Testis (tissue), 3 donors: ENCODE data around the gene PSMC3IP. TPM values are rescaled to one million over a fixed set of nuclear protein-coding genes. Genes with fewer than 3 reads are reported as not detected.
"Not testable (repeated sequence)": the region's sequence is repeated elsewhere in the genome, so short reads cannot be mapped to it uniquely, and the experiment has no call there.

ENCODE experiments used
- DNase-seq: peaks from one replicate; pipeline ENCODE4 v3.0.0-alpha.2; 2019
- H3K27ac ChIP-seq, 2 donors: fragments of 200-600 bp; sonication (generic); one replicate each; pipeline ENCODE4 v1.5.1; 2019
- H3K27me3 ChIP-seq: fragments of 200-600 bp; sonication (generic); one replicate; pipeline ENCODE4 v1.5.1; 2019
- H3K36me3 ChIP-seq: fragments of 200-600 bp; sonication (generic); one replicate; pipeline ENCODE4 v1.5.1; 2017; ENCODE audit warnings: low read depth; ENCODE audit errors: missing control alignments
- H3K4me1 ChIP-seq: fragments of 200-600 bp; sonication (generic); one replicate; pipeline ENCODE4 v1.5.1; 2019
- H3K4me3 ChIP-seq, 2 donors: fragments of 200-600 bp; sonication (generic); one replicate each; pipeline ENCODE4 v1.5.1; 2017 to 2019
- H3K9me3 ChIP-seq: fragments of 200-600 bp; sonication (generic); one replicate; pipeline ENCODE4 v1.5.1; 2017
- POLR2A ChIP-seq: fragments of 450-650 bp; IDR thresholded peaks from one replicate; pipeline ENCODE4 v1.6.1; 2017; ENCODE audit warnings: antibody characterized with exemption, mild to moderate bottlenecking, moderate library complexity
- WGBS, 2 donors: methylation state at CpG; one replicate each; pipeline ENCODE4 v1.1.5; 2018; 5-methylcytosine and 5-hydroxymethylcytosine counted together
- intact Hi-C: fragments of 100-400 bp; cut with DNase I; formaldehyde crosslinking; loops from one replicate; pipeline ENCODE4 v1.15.1; 2023; ENCODE audit warnings: low total_unique reads
- polyA plus RNA-seq: library from polyadenylated mRNA; stranded (reverse); fragments of 350-450 nt; fragmentation: Illumina TruSeq; extraction: RNeasy Lipid Tissue Mini Kit (QIAGEN cat#74804); gene quantifications from one replicate; pipeline ENCODE4 v1.2.3, GENCODE V29; 2014; ENCODE audit warnings: low read depth, low replicate concordance; ENCODE audit not compliant: insufficient read depth
- total RNA-seq, 2 donors: library from RNA; depleted of rRNA; stranded (reverse); fragments of >200 nt; gene quantifications; one replicate each; pipeline ENCODE4 v1.2.3, GENCODE V29; 2016
- TF ChIP-seq, protein P1 (sequence below), 3 experiments: fragments of 450-650 bp in 2 of 3; fragments of 200-600 bp in 1 of 3; sonication (generic) in 1 of 3; IDR thresholded peaks; one replicate each; pipeline ENCODE4 v1.5.1; 2016 to 2019; ENCODE audit warnings: antibody characterized with exemption in 3 of 3, mild to moderate bottlenecking in 2 of 3, moderate library complexity in 1 of 3

PSMC3IP gene
- total and polyA plus RNA-seq, 3 donors from 2014 or later, result 17.2 to 45.3 (median 27.2) TPM

DNA sequence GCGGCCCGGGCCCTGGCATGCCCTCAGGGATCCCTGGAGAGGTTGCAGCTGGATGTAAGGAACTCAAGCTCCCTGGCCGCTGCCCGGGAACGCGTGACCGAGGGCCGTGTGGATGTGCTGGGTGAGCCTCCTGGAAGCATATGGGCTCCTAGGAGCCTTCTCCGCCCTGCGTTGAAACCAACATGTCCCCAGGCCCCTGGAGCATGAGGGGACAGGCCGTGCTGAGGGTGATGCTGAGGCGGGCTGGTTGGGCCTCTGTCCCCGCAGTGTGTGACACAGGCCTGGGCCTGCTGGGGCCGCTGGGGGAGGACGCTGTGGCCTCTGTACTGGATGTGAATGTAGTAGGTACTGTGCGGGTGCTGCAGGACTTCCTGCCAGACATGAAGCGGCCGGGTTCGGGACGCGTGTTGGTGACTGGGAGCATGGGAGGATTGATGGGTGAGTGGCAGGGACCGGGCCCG, 30.5 kb downstream of the PSMC3IP start:
- no peak for DNase-seq
- Histone ChIP-seq H3K4me1 (peaks cover 5% of the 10 kb centered on the region), H3K9me3 (no peaks in the 10 kb centered on the region), H3K4me3 (no peak overlapping the region), H3K27me3 (no peaks in the 10 kb centered on the region), H3K27ac (no peak overlapping the region), H3K36me3 (no peaks in the 10 kb centered on the region)
- intact Hi-C loops, result no loop called here
- TF ChIP-seq, protein P1, sequence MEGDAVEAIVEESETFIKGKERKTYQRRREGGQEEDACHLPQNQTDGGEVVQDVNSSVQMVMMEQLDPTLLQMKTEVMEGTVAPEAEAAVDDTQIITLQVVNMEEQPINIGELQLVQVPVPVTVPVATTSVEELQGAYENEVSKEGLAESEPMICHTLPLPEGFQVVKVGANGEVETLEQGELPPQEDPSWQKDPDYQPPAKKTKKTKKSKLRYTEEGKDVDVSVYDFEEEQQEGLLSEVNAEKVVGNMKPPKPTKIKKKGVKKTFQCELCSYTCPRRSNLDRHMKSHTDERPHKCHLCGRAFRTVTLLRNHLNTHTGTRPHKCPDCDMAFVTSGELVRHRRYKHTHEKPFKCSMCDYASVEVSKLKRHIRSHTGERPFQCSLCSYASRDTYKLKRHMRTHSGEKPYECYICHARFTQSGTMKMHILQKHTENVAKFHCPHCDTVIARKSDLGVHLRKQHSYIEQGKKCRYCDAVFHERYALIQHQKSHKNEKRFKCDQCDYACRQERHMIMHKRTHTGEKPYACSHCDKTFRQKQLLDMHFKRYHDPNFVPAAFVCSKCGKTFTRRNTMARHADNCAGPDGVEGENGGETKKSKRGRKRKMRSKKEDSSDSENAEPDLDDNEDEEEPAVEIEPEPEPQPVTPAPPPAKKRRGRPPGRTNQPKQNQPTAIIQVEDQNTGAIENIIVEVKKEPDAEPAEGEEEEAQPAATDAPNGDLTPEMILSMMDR (IDR thresholded peaks at IDR 0.05), result no peak
- no peak for TF ChIP-seq POLR2A
- 71 to 73% methylated on average over 16 to 23 of the region's 23 CpGs for WGBS, 2 donors

DNA sequence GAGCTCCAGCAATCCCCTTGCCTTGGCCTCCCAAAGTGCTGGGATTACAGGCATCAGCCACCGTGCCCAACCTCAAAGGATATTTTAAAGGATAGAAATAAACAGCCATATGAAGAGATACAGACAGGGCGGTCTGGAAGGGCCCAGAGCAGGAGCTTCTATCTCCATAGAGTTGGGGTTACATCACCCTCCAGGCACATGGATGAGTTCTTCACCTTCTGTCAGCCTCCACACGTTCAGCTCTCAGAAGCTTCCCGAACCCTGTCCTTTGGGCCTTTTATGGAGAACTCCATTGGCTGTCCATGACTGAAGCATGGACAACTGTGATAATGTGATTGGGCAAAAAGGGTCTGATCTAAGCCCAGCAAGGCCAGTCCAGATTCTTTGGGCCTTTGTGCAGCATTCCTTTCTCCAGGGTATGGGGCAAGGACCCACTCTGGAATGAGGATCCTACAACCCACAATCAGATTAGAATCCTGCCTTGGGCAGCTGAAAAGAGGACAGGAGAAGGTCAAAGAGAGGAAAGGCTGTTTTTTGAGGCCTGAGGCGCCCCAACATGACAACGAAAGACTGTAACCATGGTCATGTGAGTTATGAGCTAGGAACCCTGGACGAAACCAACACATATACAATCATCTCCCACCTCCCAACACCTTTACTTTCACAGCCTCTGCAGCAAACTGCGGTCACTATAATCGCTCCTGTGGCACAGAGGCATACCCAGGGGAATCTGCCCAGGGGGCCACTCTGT, 31.6 kb downstream of the PSMC3IP start:
- DNase-seq, H3K36me3 ChIP-seq, H3K4me3 ChIP-seq, H3K27ac ChIP-seq, H3K9me3 ChIP-seq, intact Hi-C loops, H3K27me3 ChIP-seq, H3K4me1 ChIP-seq: not testable (repeated sequence)
- WGBS, 2 donors, result 91 to 100% methylated on average over 4 to 9 of the region's 9 CpGs

DNA sequence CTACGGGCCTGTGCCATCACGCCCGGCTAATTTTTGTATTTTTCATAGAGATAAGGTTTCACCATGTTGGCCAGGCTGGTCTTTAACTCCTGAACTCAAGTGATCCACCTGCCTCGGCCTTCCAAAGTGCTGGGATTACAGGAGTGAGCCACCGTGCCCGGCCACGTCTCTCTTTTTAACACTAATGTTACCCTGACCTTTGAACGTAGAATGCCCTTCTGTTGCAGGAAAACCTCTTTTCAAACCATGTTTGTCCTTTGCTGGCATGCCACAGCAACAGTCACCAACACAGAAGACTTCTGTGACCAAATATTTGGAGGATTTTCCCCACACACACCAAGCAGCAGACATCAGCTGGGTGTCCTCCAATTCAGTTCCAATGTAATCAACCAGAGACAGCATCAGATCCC, 32.6 kb downstream of the PSMC3IP start:
- no peak overlapping the region for H3K27ac ChIP-seq
- 75% methylated on average over 8 of the region's 8 CpGs for WGBS, 2 donors
- intact Hi-C loops, result no loop called here

DNA sequence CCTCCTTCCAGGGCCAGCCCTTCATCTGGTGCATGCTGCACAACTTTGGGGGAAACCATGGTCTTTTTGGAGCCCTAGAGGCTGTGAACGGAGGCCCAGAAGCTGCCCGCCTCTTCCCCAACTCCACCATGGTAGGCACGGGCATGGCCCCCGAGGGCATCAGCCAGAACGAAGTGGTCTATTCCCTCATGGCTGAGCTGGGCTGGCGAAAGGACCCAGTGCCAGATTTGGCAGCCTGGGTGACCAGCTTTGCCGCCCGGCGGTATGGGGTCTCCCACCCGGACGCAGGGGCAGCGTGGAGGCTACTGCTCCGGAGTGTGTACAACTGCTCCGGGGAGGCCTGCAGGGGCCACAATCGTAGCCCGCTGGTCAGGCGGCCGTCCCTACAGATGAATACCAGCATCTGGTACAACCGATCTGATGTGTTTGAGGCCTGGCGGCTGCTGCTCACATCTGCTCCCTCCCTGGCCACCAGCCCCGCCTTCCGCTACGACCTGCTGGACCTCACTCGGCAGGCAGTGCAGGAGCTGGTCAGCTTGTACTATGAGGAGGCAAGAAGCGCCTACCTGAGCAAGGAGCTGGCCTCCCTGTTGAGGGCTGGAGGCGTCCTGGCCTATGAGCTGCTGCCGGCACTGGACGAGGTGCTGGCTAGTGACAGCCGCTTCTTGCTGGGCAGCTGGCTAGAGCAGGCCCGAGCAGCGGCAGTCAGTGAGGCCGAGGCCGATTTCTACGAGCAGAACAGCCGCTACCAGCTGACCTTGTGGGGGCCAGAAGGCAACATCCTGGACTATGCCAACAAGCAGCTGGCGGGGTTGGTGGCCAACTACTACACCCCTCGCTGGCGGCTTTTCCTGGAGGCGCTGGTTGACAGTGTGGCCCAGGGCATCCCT, 34.1 kb downstream of the PSMC3IP start:
- no peak overlapping the region for H3K4me3 ChIP-seq
- peak overlapping the region in 1 of 2 donors; percentile 19 for H3K27ac ChIP-seq
- 64 to 77% methylated on average over 13 to 35 of the region's 39 CpGs for WGBS, 2 donors
- H3K36me3 ChIP-seq, result no peaks in the 10 kb centered on the region
- intact Hi-C loops, result no loop called here
- DNase-seq, result no peak
- TF ChIP-seq, protein P1 (IDR thresholded peaks at IDR 0.05), result no peak
- no peak for TF ChIP-seq POLR2A
- no peaks in the 10 kb centered on the region for H3K27me3 ChIP-seq
- peaks cover 5% of the 10 kb centered on the region for H3K4me1 ChIP-seq
- H3K9me3 ChIP-seq, result no peaks in the 10 kb centered on the region

More for the DNA sequence above, 32.6 kb downstream of the PSMC3IP start:
- H3K9me3 ChIP-seq, result no peaks in the 10 kb centered on the region
- no peak for TF ChIP-seq POLR2A
- TF ChIP-seq, protein P1 (IDR thresholded peaks at IDR 0.05), result no peak
- peaks cover 5% of the 10 kb centered on the region for H3K4me1 ChIP-seq
- DNase-seq, result no peak
- H3K4me3 ChIP-seq, result no peak overlapping the region
- H3K36me3 ChIP-seq, result no peaks in the 10 kb centered on the region
- H3K27me3 ChIP-seq, result no peaks in the 10 kb centered on the region
